A673 (cell line): ENCODE measurements around the gene RPL15. TPM values are rescaled to one million over a fixed set of nuclear protein-coding genes. Genes with fewer than 3 reads are reported as not detected.
A peak's percentile ranks its signal among the peaks of the same experiment; 100 is the strongest.

Source experiments
- BruUV-seq: library from RNA; stranded (reverse); fragments of 400-500 nt; replicated peaks from 2 replicates; lab custom pipeline; 2021; lab: Mats Ljungman, UMichigan
- CTCF ChIA-PET: fragments of 300-600 bp; sonication (Branson Sonifier 250); formaldehyde crosslinking; loops from one replicate; lab custom pipeline; 2022; ENCODE audit warnings: antibody characterized with exemption; lab: Charles Lee
- POLR2A ChIA-PET: fragments of 300-600 bp; sonication (Branson Sonifier 250); formaldehyde crosslinking; loops from one replicate; lab custom pipeline; 2022; ENCODE audit warnings: antibody characterized with exemption; ENCODE audit not compliant: low non-redundant PET; lab: Charles Lee
- DNase-seq: peaks from one replicate; pipeline ENCODE4 v3.0.0-alpha.2; 2015; ENCODE audit warnings: low spot score
- H3K27ac ChIP-seq: fragments of 200-600 bp; sonication (generic); 2 replicates; pipeline ENCODE4 v1.5.1; 2016; ENCODE audit warnings: mixed run types, low read depth, mild to moderate bottlenecking, mixed read lengths, antibody characterized with exemption, low read length; ENCODE audit not compliant: poor library complexity, severe bottlenecking
- H3K27me3 ChIP-seq: fragments of 200-600 bp; sonication (generic); replicated peaks from 2 replicates; pipeline ENCODE4 v1.6.1; 2017; ENCODE audit warnings: mixed run types, low read depth, mild to moderate bottlenecking, mixed read lengths, antibody characterized with exemption, low read length; ENCODE audit not compliant: insufficient read depth, poor library complexity
- H3K36me3 ChIP-seq: fragments of 200-600 bp; sonication (generic); 2 replicates; pipeline ENCODE4 v1.6.1; 2016; ENCODE audit warnings: mixed run types, mild to moderate bottlenecking, mixed read lengths, antibody characterized with exemption, low read length; ENCODE audit not compliant: insufficient read depth, poor library complexity, severe bottlenecking
- H3K4me1 ChIP-seq: fragments of 200-600 bp; sonication (generic); 2 replicates; pipeline ENCODE4 v1.6.1; 2017; ENCODE audit warnings: mixed run types, mild to moderate bottlenecking, mixed read lengths, antibody characterized with exemption, low read length; ENCODE audit not compliant: insufficient read depth, poor library complexity, severe bottlenecking
- H3K4me3 ChIP-seq: fragments of 200-600 bp; sonication (generic); 2 replicates; pipeline ENCODE4 v1.5.1; 2016; ENCODE audit warnings: low read depth, mixed run types, mild to moderate bottlenecking, mixed read lengths, low read length; ENCODE audit not compliant: poor library complexity, severe bottlenecking
- H3K9me3 ChIP-seq: fragments of 200-600 bp; sonication (generic); 2 replicates; pipeline ENCODE4 v1.6.1; 2016; ENCODE audit warnings: mixed run types, low read depth, mild to moderate bottlenecking, mixed read lengths, antibody characterized with exemption, low read length; ENCODE audit not compliant: poor library complexity, severe bottlenecking
- CTCF ChIP-seq: fragments of 300-800, 200-600 bp; sonication (generic); conservative IDR thresholded peaks from 2 replicates; pipeline ENCODE4 v1.5.1; 2017; ENCODE audit warnings: low read depth, mild to moderate bottlenecking, antibody characterized with exemption, low read length, moderate library complexity, mixed read lengths
- EZH2 ChIP-seq: fragments of 200-600 bp; sonication (generic); IDR thresholded peaks from 2 replicates; pipeline ENCODE4 v1.6.1; 2017; ENCODE audit warnings: borderline replicate concordance, low read depth, mild to moderate bottlenecking, mixed read lengths, antibody characterized with exemption, low read length; ENCODE audit not compliant: poor library complexity, severe bottlenecking
- intact Hi-C: fragments of 100-400 bp; cut with micrococcal nuclease; formaldehyde crosslinking; loops from one replicate; pipeline ENCODE4 v1.10.0; 2022; ENCODE audit not compliant: unreplicated experiment
- total RNA-seq: library from RNA; stranded (reverse); gene quantifications from 2 replicates; pipeline ENCODE4 v1.2.3, GENCODE V29; 2021

RPL15 gene
- total RNA-seq, 1 experiment from 2014 or later, result 1,939 TPM

- H3K4me3 ChIP-seq, result no peak overlapping the region
- no peak for DNase-seq
- ChIA-PET CTCF (no interaction called here), POLR2A (no interaction called here)
- peaks cover 6% of the 10 kb centered on the region for H3K36me3 ChIP-seq
- H3K27me3 ChIP-seq, result no peaks in the 10 kb centered on the region
- H3K4me1 ChIP-seq, result no peaks in the 10 kb centered on the region
- TF ChIP-seq EZH2, result no peak
- peak; percentile 32; the same call in 1 of the 2 replicates for TF ChIP-seq CTCF
- BruUV-seq, result no TSS peak
- H3K9me3 ChIP-seq, result no peaks in the 10 kb centered on the region
- no peak overlapping the region for H3K27ac ChIP-seq
- intact Hi-C loops, result loop anchor here (10.0 kb wide), 1 partner anchor 800 kb away; no protein-coding TSS in a partner anchor
Observed at GRCh38 chr3:23884481-23884880, 32.5 kb upstream of the RPL15 start.

GRCh38 chr3:23885210-23885609 lies 31.7 kb upstream of the RPL15 start:
- Histone ChIP-seq H3K4me3 (no peak overlapping the region), H3K36me3 (peaks cover 11% of the 10 kb centered on the region), H3K4me1 (no peaks in the 10 kb centered on the region), H3K27ac (no peak overlapping the region), H3K9me3 (no peaks in the 10 kb centered on the region), H3K27me3 (no peaks in the 10 kb centered on the region)
- ChIA-PET POLR2A (no interaction called here), CTCF (no interaction called here)
- DNase-seq, result no peak
- no TSS peak for BruUV-seq
- TF ChIP-seq CTCF, result no peak
- no peak for TF ChIP-seq EZH2
- intact Hi-C loops, result loop anchor here (10.0 kb wide), 1 partner anchor 800 kb away; no protein-coding TSS in a partner anchor

GRCh38 chr3:23886311-23886710 lies 30.6 kb upstream of the RPL15 start:
- no peak overlapping the region for H3K4me3 ChIP-seq
- CTCF ChIA-PET, result no interaction called here
- no peaks in the 10 kb centered on the region for H3K4me1 ChIP-seq
- BruUV-seq, result no TSS peak
- DNase-seq, result no peak
- peaks cover 17% of the 10 kb centered on the region for H3K36me3 ChIP-seq
- H3K9me3 ChIP-seq, result no peaks in the 10 kb centered on the region
- H3K27ac ChIP-seq, result no peak overlapping the region
- intact Hi-C loops, result loop anchor here (10.0 kb wide), 1 partner anchor 798 kb away; no protein-coding TSS in a partner anchor
- TF ChIP-seq CTCF (no peak), EZH2 (no peak)
- POLR2A ChIA-PET, result no interaction called here
- no peaks in the 10 kb centered on the region for H3K27me3 ChIP-seq
